ENCODE measurements around the gene ADAMTSL3. TPM values are rescaled to one million over a fixed set of nuclear protein-coding genes. Genes with fewer than 3 reads are reported as not detected.

The ADAMTSL3 gene
- total RNA-seq, 1 experiment from 2014 or later: 0.07 TPM

- Mint-ChIP-seq H3K4me3 (ENCODE audit: unreplicated experiment) (no peak overlapping the region), H3K4me1 (ENCODE audit: low read depth, unreplicated experiment) (no peaks in the 10 kb centered on the region), H3K9me3 (ENCODE audit: unreplicated experiment) (no peaks in the 10 kb centered on the region), H3K27ac (ENCODE audit: unreplicated experiment) (no peak overlapping the region), H3K27me3 (ENCODE audit: insufficient read depth, unreplicated experiment) (peaks cover 7% of the 10 kb centered on the region), H3K36me3 (ENCODE audit: insufficient read depth, unreplicated experiment) (no peaks in the 10 kb centered on the region)
- Histone ChIP-seq H3K4me3 (ENCODE audit: low read depth, low read length) (no peak overlapping the region), H3K9me3 (no peaks in the 10 kb centered on the region), H3K27me3 (replicated peaks; ENCODE audit: control insufficient read depth, insufficient read depth, low read length) (no peaks in the 10 kb centered on the region), H3K36me3 (ENCODE audit: control insufficient read depth, insufficient read depth, low read length) (no peaks in the 10 kb centered on the region), H3K4me1 (no peaks in the 10 kb centered on the region)
- TF ChIP-seq CTCF (IDR thresholded peaks at IDR 0.05; ENCODE audit: insufficient read depth in 1 of 2, low read depth in 1 of 2, low read length in 1 of 2, severe bottlenecking in 1 of 2, unreplicated experiment in 1 of 2): no peak
- DNase-seq: no peak
- CTCF ChIA-PET: no interaction called here
- intact Hi-C loops (cut with micrococcal nuclease; ENCODE audit: unreplicated experiment): no loop called here
- POLR2A ChIA-PET: no interaction called here
- no TSS peak for BruUV-seq (replicated peaks)
Measured at GRCh38 chr15:83880529-83880928, 226.6 kb downstream of the ADAMTSL3 start.

- Histone ChIP-seq H3K4me1 (no peaks in the 10 kb centered on the region), H3K27me3 (replicated peaks; ENCODE audit: control insufficient read depth, insufficient read depth, low read length) (no peaks in the 10 kb centered on the region), H3K4me3 (ENCODE audit: low read depth, low read length) (no peak overlapping the region), H3K9me3 (no peaks in the 10 kb centered on the region), H3K36me3 (ENCODE audit: control insufficient read depth, insufficient read depth, low read length) (no peaks in the 10 kb centered on the region)
- peaks cover 7% of the 10 kb centered on the region for H3K27me3 Mint-ChIP-seq (ENCODE audit: insufficient read depth, unreplicated experiment)
- ChIA-PET CTCF (no interaction called here), POLR2A (no interaction called here)
- intact Hi-C loops (cut with micrococcal nuclease; ENCODE audit: unreplicated experiment): no loop called here
- no peak for DNase-seq
- no peak overlapping the region for H3K4me3 Mint-ChIP-seq (ENCODE audit: unreplicated experiment)
- H3K9me3 Mint-ChIP-seq (ENCODE audit: unreplicated experiment): no peaks in the 10 kb centered on the region
- H3K4me1 Mint-ChIP-seq (ENCODE audit: low read depth, unreplicated experiment): no peaks in the 10 kb centered on the region
- H3K27ac Mint-ChIP-seq (ENCODE audit: unreplicated experiment): no peak overlapping the region
- no peaks in the 10 kb centered on the region for H3K36me3 Mint-ChIP-seq (ENCODE audit: insufficient read depth, unreplicated experiment)
- no TSS peak for BruUV-seq (replicated peaks)
- no peak for TF ChIP-seq CTCF (IDR thresholded peaks at IDR 0.05; ENCODE audit: insufficient read depth in 1 of 2, low read depth in 1 of 2, low read length in 1 of 2, severe bottlenecking in 1 of 2, unreplicated experiment in 1 of 2)
Measured at GRCh38 chr15:83881156-83881555, 227.2 kb downstream of the ADAMTSL3 start.

- H3K4me3 ChIP-seq (ENCODE audit: low read depth, low read length): no peak overlapping the region
- intact Hi-C loops (cut with micrococcal nuclease; ENCODE audit: unreplicated experiment): no loop called here
- Mint-ChIP-seq H3K4me3 (ENCODE audit: unreplicated experiment) (no peak overlapping the region), H3K36me3 (ENCODE audit: insufficient read depth, unreplicated experiment) (no peaks in the 10 kb centered on the region), H3K27ac (ENCODE audit: unreplicated experiment) (no peak overlapping the region), H3K27me3 (ENCODE audit: insufficient read depth, unreplicated experiment) (peaks cover 4% of the 10 kb centered on the region), H3K4me1 (ENCODE audit: low read depth, unreplicated experiment) (no peaks in the 10 kb centered on the region), H3K9me3 (ENCODE audit: unreplicated experiment) (no peaks in the 10 kb centered on the region)
- H3K36me3 ChIP-seq (ENCODE audit: control insufficient read depth, insufficient read depth, low read length): no peaks in the 10 kb centered on the region
- no TSS peak for BruUV-seq (replicated peaks)
- CTCF ChIA-PET: no interaction called here
- no peak for TF ChIP-seq CTCF (IDR thresholded peaks at IDR 0.05; ENCODE audit: insufficient read depth in 1 of 2, low read depth in 1 of 2, low read length in 1 of 2, severe bottlenecking in 1 of 2, unreplicated experiment in 1 of 2)
- no peak for DNase-seq
- H3K4me1 ChIP-seq: no peaks in the 10 kb centered on the region
- no peaks in the 10 kb centered on the region for H3K27me3 ChIP-seq (replicated peaks; ENCODE audit: control insufficient read depth, insufficient read depth, low read length)
- no peaks in the 10 kb centered on the region for H3K9me3 ChIP-seq
- POLR2A ChIA-PET: no interaction called here
Measured at GRCh38 chr15:83886321-83886720, 232.4 kb downstream of the ADAMTSL3 start.

Measured in Caco-2 (cell line).